ENCODE results near the gene DNPH1. TPM values are rescaled to one million over a fixed set of nuclear protein-coding genes. Genes with fewer than 3 reads are reported as not detected.

Gene DNPH1
- total RNA-seq, 1 donor from 2014 or later = 57.5 TPM

GRCh38 chr6:43256670-43257366, 27.5 kb upstream of the DNPH1 start:
- no peak for ATAC-seq (ENCODE audit: low read depth)
- H3K4me1 Mint-ChIP-seq = peaks cover 1% of the 10 kb centered on the region
- H3K9me3 Mint-ChIP-seq = no peaks in the 10 kb centered on the region
- no peak overlapping the region for H3K4me3 Mint-ChIP-seq
- CTCF ChIA-PET = no interaction called here
- intact Hi-C loops (cut with micrococcal nuclease) = no loop called here
- POLR2A ChIA-PET = interaction anchor here (1.3 kb wide), 1 partner anchor 34 kb away, joined by 3 read pairs; no protein-coding TSS in a partner anchor
- no peaks in the 10 kb centered on the region for H3K36me3 Mint-ChIP-seq (ENCODE audit: low read depth)
- no peak for TF ChIP-seq CTCF (IDR thresholded peaks at IDR 0.05)
- peaks cover 26% of the 10 kb centered on the region for H3K27me3 Mint-ChIP-seq
- H3K27ac Mint-ChIP-seq = no peak overlapping the region
- DNase-seq = no peak

GRCh38 chr6:43255408-43256054, 26.2 kb upstream of the DNPH1 start:
- Mint-ChIP-seq H3K27ac (no peak overlapping the region), H3K4me3 (no peak overlapping the region)

GRCh38 chr6:43254846-43255245, 25.6 kb upstream of the DNPH1 start:
- DNase-seq (no peak), ATAC-seq (ENCODE audit: low read depth) (no peak)
- intact Hi-C loops (cut with micrococcal nuclease) = no loop called here
- ChIA-PET CTCF (no interaction called here), POLR2A (no interaction called here)
- Mint-ChIP-seq H3K4me3 (no peak overlapping the region), H3K9me3 (no peaks in the 10 kb centered on the region), H3K27me3 (peaks cover 36% of the 10 kb centered on the region), H3K4me1 (peaks cover 10% of the 10 kb centered on the region), H3K27ac (no peak overlapping the region), H3K36me3 (ENCODE audit: low read depth) (no peaks in the 10 kb centered on the region)
- TF ChIP-seq CTCF (IDR thresholded peaks at IDR 0.05) = no peak

More at GRCh38 chr6:43255408-43256054, 26.2 kb upstream of the DNPH1 start:
- TF ChIP-seq CTCF (IDR thresholded peaks at IDR 0.05) = no peak
- ATAC-seq (ENCODE audit: low read depth) (no peak), DNase-seq (no peak)
- POLR2A ChIA-PET = interaction anchor here (1.3 kb wide), 1 partner anchor 32 kb away, joined by 3 read pairs; no protein-coding TSS in a partner anchor
- Mint-ChIP-seq H3K27me3 (peaks cover 36% of the 10 kb centered on the region), H3K36me3 (ENCODE audit: low read depth) (no peaks in the 10 kb centered on the region), H3K9me3 (no peaks in the 10 kb centered on the region), H3K4me1 (peaks cover 10% of the 10 kb centered on the region)
- CTCF ChIA-PET = no interaction called here
- intact Hi-C loops (cut with micrococcal nuclease) = no loop called here

- Mint-ChIP-seq H3K9me3 (no peaks in the 10 kb centered on the region), H3K4me3 (no peak overlapping the region), H3K36me3 (ENCODE audit: low read depth) (no peaks in the 10 kb centered on the region), H3K27me3 (peaks cover 36% of the 10 kb centered on the region), H3K27ac (no peak overlapping the region), H3K4me1 (peaks cover 10% of the 10 kb centered on the region)
- no peak for ATAC-seq (ENCODE audit: low read depth)
- DNase-seq = no peak
- ChIA-PET POLR2A (no interaction called here), CTCF (no interaction called here)
- intact Hi-C loops (cut with micrococcal nuclease) = no loop called here
- TF ChIP-seq CTCF (IDR thresholded peaks at IDR 0.05) = no peak
These were observed 25.0 kb upstream of the DNPH1 start for GRCh38 chr6:43254138-43254817.

- intact Hi-C loops (cut with micrococcal nuclease) = no loop called here
- Mint-ChIP-seq H3K27me3 (peaks cover 37% of the 10 kb centered on the region), H3K4me1 (peaks cover 10% of the 10 kb centered on the region), H3K27ac (no peak overlapping the region), H3K4me3 (no peak overlapping the region), H3K9me3 (no peaks in the 10 kb centered on the region), H3K36me3 (ENCODE audit: low read depth) (no peaks in the 10 kb centered on the region)
- POLR2A ChIA-PET = interaction anchor here (0.6 kb wide), 1 partner anchor 224 kb away, joined by 8 read pairs; the partner anchor contains the start of gene TJAP1
- DNase-seq (no peak), ATAC-seq (ENCODE audit: low read depth) (no peak)
- CTCF ChIA-PET = no interaction called here
- no peak for TF ChIP-seq CTCF (IDR thresholded peaks at IDR 0.05)
These were observed 24.1 kb upstream of the DNPH1 start for GRCh38 chr6:43253401-43253800.
